ENCODE results near the gene COL4A4. TPM values are rescaled to one million over a fixed set of nuclear protein-coding genes. Genes with fewer than 3 reads are reported as not detected.

The COL4A4 gene
- total RNA-seq, result under 0.01 and 0.43 TPM in 2 replicates

- DNase-seq (ENCODE audit: low read depth), result no peak
- TF ChIP-seq, protein P1, sequence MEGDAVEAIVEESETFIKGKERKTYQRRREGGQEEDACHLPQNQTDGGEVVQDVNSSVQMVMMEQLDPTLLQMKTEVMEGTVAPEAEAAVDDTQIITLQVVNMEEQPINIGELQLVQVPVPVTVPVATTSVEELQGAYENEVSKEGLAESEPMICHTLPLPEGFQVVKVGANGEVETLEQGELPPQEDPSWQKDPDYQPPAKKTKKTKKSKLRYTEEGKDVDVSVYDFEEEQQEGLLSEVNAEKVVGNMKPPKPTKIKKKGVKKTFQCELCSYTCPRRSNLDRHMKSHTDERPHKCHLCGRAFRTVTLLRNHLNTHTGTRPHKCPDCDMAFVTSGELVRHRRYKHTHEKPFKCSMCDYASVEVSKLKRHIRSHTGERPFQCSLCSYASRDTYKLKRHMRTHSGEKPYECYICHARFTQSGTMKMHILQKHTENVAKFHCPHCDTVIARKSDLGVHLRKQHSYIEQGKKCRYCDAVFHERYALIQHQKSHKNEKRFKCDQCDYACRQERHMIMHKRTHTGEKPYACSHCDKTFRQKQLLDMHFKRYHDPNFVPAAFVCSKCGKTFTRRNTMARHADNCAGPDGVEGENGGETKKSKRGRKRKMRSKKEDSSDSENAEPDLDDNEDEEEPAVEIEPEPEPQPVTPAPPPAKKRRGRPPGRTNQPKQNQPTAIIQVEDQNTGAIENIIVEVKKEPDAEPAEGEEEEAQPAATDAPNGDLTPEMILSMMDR (IDR thresholded peaks at IDR 0.05; ENCODE audit: insufficient read depth, low read depth, low read length), result no peak
- peak within 1 kb of the TSS; percentile 41 for H3K4me3 ChIP-seq (ENCODE audit: low read depth, low read length)
Measured at GRCh38 chr2:227163998-227164762, at the start of gene COL4A4, which contains the start of gene COL4A3. TSS of gene COL4A4 (minus strand) at chr2:227164205. CDS start at chr2:227147483, 16,722 bp downstream. TSS of gene COL4A3 (plus strand) at chr2:227164624. CDS start at chr2:227164727, 103 bp downstream.

DNA sequence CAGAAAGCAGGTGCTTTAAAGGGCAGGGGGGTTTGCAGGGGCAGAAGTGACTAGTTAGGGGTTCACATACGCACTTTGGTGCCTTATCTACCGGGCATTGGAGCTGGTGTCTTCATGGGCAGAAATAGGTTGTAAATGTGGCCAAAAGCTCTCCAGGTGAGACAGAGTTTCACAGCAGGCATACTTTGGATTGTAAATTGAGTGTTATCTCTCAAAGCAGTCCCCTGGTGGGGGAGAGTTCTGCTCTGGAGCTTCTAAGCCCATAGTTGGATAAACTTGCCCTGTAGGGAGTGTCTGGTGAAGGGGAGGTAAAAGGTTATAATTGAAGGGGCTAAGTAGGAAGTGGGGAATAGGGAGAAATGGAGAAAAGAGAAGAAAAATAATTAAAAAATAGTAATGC is 43.6 kb upstream of the COL4A4 start:
- no peak for DNase-seq (ENCODE audit: low read depth)
- TF ChIP-seq, protein P1 (IDR thresholded peaks at IDR 0.05; ENCODE audit: insufficient read depth, low read depth, low read length), result no peak

GRCh38 chr2:227206406-227206805 is 42.4 kb upstream of the COL4A4 start:
- TF ChIP-seq, protein P1 (IDR thresholded peaks at IDR 0.05; ENCODE audit: insufficient read depth, low read depth, low read length), result no peak
- DNase-seq (ENCODE audit: low read depth), result no peak
- H3K4me3 ChIP-seq (ENCODE audit: low read depth, low read length), result no peak overlapping the region

More for the DNA sequence above, 43.6 kb upstream of the COL4A4 start:
- H3K4me3 ChIP-seq (ENCODE audit: low read depth, low read length), result no peak overlapping the region

GRCh38 chr2:227205701-227206100 is 41.7 kb upstream of the COL4A4 start:
- TF ChIP-seq, protein P1 (IDR thresholded peaks at IDR 0.05; ENCODE audit: insufficient read depth, low read depth, low read length), result no peak
- no peak for DNase-seq (ENCODE audit: low read depth)
- no peak overlapping the region for H3K4me3 ChIP-seq (ENCODE audit: low read depth, low read length)

- DNase-seq (ENCODE audit: low read depth), result no peak
- TF ChIP-seq, protein P1 (IDR thresholded peaks at IDR 0.05; ENCODE audit: insufficient read depth, low read depth, low read length), result no peak
- H3K4me3 ChIP-seq (ENCODE audit: low read depth, low read length), result no peak overlapping the region
Measured at GRCh38 chr2:227204452-227204851, 40.4 kb upstream of the COL4A4 start.

DNA sequence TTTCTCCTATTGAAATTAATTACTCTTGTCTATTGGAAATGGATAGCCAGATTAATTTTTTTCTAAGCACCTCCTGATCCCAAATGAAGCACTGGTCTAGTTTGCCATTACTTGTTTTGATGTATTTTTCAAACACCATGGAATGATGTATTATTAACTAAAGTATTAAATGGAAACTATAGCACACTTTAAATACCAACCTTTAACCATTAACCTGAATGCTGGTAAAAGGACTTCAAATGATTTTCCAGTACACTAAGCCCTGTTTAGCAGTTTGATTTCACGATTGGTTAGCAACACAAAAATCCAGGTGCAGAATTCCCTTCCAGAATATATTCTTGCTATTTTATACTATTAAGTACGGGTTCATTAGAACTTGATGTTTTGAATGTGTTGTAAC is 37.8 kb upstream of the COL4A4 start:
- H3K4me3 ChIP-seq (ENCODE audit: low read depth, low read length), result no peak overlapping the region
- DNase-seq (ENCODE audit: low read depth), result no peak
- TF ChIP-seq, protein P1 (IDR thresholded peaks at IDR 0.05; ENCODE audit: insufficient read depth, low read depth, low read length), result no peak

Data from fibroblast of villous mesenchyme (primary cell).